GM19023 (cell line): Measurements from ENCODE around the gene SOX5.
"Not testable (repeated sequence)": the region's sequence is repeated elsewhere in the genome, so short reads cannot be mapped to it uniquely, and the experiment has no call there.

Experiments used
- ATAC-seq: cut with Tn5 transposase; IDR thresholded peaks from one replicate; pipeline ENCODE4 v1.9.1; 2021; ENCODE audit warnings: mild to moderate bottlenecking, moderate library complexity; ENCODE audit not compliant: unreplicated experiment

SOX5 gene

DNA sequence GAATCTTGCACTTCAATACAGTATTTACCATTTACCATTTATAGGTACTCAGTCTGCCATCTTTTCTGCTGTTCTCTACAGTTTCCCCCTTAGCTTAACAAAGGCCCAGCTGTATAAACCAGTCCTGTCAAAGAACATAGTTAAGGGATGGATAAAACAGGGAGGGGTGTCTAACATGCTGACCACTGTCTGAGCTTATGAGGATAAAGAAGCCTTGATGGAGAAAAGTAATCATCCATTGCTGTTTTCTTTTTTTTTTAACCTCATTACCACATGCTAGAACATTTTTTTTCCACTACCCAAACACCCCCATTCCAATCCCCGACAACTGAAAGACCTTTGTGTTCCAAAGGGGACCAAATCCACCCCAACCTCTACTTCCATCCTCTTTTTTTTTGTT is 39.9 kb downstream of the SOX5 start:
- ATAC-seq: no peak

DNA sequence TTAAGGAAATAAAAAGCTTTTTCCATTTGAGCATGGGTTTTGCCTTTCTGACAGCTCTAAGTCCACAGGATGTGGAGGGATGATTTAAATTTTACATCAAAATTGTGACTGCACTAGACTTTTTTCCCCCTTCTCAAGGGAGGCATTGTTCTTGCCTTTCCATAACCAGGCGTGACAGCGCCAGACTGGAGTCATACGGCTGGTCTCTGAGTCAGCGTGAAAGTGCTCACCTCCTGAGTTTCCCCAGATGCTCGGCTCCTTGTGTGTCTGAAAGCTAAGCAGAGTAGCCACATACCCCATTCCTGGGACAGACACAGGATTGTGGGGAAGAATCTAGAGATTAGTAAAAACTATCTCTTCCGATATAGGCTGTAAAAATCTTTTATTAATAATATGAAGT is 43.1 kb downstream of the SOX5 start:
- ATAC-seq: no peak

DNA sequence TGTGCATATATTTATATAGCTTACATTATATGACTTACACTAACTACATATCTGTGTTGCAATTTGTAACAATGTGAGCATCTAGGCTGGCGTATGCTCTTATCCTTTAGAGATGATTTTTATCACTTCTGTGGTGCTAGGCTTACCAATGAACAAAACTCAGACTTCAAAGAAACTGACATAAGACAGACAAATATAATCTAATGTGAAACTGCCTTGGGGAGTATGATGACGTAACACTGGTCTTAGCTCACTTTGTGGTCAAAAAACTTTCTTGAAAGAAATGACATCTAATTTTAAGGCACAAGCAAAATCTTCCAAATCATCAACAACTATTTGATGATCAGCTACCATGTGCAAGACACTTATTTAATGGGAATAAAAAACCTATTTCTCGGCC is 50.0 kb downstream of the SOX5 start:
- no peak for ATAC-seq

DNA sequence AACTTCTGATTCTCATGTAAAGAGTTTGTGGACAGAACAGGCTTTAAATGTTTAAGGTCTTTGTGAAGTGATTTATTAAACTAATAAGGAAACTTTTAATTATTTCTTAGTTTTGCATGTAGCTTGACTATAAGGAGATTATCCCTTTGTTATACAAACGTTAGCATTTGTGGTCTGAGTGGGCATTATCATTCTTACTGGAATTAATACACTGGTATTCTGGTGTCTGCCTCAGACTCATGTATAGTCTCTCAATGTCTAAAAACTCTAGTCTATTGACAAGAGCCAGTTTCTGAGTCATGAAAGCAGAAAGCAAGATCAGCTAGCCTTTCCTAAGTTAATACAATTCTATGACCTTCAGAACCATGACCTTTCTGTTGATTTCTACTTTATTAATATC is 51.3 kb downstream of the SOX5 start:
- ATAC-seq: no peak

DNA sequence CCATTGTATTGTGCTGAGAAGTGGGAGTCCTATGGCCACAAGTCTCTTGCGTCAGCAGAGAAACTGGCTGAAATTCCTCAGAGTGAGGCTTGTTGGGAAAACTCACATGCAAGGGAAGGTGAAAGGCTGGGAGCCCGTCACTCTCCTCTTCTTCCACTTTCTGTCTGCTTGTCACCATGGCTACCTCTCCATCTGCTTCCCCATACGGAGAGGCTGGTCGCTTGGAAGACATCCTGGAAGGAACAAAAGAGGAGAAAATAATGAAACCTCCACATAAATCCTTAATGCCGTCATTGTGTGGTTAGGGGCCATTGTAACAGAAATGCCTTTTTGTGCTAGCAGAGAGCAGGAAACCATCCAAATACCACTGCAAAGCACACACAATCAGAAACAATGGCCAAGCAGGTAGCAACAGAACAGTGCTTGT is 53.7 kb downstream of the SOX5 start:
- no peak for ATAC-seq

DNA sequence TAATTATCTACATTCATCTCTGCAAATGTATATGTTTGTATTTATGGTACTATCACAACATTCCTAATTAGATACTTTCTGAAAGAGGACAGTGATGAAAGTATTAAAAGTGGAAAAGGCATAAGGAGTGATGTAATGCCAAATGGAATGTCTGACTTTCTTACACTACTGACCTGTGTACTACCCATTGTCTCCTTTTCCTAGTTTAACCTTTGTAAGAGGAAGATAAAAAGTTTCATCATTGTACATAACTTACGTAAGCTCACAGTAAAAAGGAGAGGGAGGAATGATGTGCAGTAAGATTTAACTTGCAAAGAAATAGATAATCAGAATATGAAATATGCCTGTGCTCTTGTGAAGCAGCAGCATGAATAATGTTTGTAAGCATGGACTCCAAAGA is 55.9 kb downstream of the SOX5 start:
- no peak for ATAC-seq

DNA sequence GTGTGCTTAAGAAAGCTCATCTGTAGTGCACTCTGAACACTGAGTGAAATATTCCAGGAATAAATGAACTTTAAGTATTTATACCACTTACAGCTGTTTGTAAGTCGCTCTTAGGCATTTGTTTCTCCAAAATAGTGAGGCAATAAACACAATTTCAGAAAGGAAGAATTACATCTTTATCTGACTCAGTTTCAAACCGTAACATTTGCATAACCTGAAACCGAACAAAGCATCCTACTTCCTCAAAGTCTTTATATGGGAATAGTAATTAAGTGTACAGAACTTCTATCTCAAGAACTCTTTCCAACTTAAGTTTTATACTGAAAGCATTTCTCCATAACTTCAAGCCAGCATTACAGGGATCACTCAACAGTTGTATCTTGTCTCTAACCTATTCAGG is 58.4 kb downstream of the SOX5 start:
- ATAC-seq: no peak

DNA sequence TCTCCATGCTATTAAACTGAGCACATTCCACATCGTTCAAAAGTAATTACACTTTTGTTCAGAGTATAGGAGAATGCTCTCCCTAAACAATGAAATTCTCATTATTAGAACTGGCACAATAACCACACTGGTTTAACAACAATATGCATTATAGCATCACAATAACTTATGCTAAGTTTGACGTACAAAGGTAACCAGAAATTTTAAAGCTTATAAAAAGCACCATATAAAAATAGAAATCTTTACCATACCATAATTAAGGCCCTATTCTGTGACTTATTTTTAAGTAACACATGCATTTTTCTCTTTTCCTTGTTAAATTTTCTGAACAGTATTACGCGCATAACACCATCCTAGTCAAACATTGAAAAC is 60.4 kb downstream of the SOX5 start:
- no peak for ATAC-seq

DNA sequence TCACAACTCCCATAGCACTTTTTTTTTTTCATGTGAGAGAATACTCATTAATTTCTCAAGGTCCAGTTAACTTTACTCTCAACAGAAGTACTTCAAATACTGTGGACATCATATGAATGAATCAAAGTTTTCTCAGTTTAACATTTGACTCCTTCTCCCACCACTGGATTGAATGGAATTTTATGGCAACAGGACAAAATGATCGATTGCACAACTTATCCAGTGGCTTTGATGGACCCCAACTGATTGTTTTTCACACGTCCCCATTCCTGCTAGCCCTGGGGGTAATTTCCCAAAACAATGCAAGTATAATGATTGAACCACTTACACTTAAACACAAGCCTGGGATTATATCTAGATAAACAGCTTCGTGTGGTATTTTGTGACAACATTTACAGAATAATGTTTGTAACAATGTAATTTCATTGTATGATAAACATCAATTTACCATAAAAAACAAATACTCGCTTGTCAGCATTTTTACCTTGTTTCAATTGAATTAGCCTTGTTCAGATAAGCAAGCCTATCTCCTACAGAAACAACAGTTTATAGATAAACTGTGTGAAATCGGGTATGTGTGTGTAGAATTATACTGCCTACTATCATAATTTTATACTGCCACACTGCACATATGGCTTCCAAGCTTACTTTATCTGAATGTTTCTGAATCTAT is 60.9 kb downstream of the SOX5 start:
- no peak for ATAC-seq

DNA sequence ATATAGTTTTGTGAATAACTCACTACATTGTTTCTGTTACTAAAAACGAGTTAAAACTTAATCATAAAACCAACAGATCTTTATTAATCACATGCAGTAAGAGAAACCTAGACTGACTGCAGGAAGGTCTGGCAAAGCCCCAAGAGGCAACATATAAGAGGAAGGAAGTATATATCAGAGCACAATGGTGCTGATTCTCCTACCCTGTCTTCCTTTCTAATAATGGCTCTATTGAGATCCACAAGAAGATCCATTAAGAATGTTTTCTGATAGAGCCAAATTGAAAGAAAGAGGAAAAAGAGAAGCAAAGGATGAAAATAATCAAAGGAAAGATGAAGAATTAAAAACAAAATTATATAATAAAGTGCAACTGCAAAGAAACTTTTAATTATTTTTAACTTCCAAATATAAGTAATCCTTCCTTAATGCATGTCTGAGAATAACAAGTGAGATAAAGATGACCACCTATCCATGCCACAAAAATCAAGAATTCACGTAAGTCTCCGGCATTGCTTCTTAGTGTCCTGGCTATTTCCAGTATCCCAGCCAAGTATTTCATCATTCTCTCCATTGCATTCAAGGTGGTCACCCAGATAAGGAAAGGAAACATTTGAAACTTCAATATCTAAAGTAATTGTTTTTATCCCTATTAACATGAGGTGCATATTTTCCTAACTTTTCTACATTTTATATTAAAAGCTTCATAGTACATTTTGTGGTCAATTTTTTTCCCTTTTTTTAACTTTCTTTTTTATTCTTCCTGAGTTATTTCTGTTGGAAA is 62.2 kb downstream of the SOX5 start:
- ATAC-seq: no peak

DNA sequence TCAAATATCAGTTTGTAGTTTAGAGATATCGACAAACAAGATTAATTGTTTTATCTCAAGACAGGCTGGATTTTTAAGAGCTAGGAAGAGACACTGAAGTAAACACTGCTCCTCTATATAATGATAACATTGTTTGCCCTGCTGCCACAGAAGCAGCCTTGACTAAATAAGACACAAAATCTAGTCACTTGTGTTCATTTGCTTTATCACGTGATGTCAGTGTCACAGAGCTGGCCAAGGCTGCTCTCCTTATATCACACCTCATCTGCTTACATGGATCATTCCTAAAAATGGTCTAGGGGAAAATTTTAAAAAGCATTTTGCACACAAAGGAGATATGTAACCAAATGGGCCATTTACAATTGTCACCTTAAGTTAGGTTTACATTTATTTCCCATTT is 64.1 kb downstream of the SOX5 start:
- no peak for ATAC-seq

DNA sequence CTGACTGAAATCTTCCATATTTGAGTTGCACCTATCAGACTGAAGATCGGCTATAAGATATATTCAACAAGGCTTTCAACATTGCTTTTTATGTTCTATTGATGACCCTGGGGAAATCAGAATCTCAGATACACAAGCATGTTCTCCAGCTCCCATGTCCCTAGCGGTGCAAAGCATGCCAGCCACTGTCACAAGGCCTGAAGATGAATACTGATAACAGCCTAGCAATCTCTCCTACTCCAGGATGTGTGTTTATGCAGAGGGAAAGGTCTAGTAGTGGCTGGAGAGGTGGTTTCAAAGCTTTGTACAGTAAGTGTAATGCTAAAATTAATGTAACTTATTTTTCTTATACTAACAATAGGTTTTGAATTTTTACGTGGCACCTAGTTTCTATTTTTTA is 64.6 kb downstream of the SOX5 start:
- ATAC-seq: no peak

DNA sequence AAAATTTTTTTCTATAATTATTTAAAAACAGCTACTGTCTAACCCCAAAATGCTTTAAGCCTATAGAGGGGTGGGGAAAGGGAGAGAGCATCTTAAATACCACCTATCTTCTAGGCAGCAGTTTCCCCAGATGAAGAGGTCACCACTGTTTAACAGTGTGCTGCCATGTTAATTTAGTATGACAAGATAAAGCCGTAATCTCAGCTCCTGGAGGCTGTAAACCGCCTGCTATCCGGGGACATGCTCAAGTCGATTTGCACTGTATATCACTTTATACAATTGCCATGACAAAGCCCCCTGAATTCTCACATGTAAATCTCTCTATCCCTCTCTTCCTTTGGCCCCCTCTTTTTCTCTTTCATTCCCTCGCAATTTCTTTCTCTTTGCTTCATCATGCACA is 68.5 kb downstream of the SOX5 start:
- no peak for ATAC-seq

DNA sequence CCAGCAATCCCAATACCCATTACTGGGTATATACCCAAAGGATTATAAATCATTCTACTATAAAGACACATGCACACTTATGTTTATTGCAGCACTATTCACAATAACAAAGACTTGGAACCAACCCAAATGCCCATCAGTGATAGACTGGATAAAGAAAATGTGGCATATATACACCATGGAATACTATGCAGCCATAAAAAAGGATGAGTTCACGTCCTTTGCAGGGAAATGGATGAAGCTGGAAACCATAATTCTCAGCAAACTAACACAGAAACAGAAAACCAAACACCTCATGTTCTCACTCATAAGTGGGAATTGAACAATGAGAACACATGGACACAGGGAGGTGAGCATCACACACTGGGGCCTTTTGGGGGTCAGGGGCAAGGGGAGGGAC is 72.9 kb downstream of the SOX5 start:
- not testable (repeated sequence) for ATAC-seq

DNA sequence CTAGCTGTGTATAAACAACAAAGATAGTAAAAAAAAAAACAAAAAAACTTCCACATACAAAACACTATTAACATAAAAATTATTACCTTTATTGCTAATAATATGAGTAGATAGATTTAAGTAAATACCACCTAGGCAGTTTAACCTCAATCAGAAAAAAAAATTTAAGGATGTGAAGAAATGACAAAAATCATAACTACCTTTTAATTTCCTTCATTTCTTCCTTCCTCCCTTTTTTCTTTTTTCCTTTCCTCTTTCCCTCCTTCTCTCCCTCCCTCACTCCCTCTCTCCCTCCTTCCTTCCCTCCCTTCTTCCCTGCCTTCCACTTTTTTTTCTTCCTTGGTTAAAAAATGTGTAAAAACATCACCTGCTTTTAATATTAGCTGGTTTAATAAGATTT is 81.7 kb downstream of the SOX5 start:
- ATAC-seq: no peak

DNA sequence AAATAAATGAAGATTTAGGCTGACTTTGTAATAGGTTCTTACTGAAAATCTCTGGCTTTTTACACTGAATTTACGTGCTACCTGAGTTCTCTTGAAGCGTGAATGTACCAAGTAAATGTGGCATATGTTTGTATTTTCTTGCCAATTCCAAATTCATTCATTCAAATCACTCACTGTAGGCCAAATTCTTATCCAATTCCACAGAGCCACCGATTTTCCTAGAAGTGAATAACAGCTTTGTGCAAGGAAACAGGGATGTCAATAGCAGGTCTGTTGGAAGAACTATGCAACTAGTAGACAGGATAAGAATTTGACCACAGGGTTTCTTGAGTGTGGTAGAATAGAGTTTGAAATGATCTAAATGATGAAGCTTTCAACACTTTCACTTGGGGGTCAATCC is 86.8 kb downstream of the SOX5 start:
- no peak for ATAC-seq

DNA sequence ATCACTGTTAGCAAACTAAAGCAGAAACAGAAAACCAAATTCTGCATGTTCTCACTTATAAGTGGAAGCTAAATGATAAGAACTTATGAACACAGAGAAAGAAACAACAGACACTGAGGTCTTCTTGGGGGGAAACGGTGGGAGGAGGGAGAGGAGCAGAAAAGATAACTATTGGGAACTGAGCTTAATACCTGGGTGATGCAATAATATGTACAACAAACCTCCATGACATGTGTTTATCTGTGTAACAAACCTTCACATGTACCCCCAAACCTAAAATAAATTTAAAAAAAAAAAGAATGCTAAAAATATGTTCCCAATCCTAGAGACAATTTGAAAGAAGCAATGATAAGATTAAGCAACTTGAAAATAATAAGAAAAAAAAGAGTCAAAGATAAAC is 89.5 kb downstream of the SOX5 start:
- ATAC-seq: no peak

DNA sequence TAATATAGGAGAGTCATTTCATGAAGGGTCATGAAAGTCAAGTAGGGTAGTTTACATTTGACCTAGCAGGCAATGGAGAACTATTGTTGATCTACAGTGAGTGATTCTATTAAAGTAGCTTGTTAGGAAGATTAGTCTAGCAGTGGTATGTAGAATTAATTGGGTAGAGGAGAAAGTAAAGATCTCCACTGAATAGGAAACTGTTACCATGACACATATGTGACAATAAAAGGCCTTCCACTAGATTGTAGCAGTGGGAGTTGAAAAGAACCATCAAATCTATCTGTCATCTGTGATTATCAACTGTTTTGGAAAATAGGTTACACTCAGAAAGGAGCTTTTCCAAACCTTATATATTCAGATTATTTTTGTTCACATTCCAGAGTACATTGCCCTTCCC is 92.3 kb downstream of the SOX5 start:
- ATAC-seq: no peak

DNA sequence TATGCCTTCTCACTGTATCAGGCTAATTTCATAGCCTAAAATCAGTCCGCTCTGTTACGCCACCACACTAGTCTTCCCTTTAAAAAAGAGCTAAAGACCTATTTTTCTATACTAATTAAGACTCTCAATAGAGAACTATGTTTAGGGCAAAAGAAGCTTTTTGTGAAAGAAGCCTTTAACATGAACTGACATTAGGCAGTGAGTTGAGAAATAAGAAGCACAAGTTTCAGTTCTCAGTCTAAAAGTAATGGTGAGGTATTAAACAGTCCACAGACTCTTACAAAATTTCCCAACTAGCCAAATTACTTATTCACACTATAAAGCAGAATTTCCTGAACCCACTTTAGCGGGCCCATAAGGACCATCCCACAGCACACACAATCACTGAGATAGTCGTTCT is 93.7 kb downstream of the SOX5 start:
- ATAC-seq: no peak

DNA sequence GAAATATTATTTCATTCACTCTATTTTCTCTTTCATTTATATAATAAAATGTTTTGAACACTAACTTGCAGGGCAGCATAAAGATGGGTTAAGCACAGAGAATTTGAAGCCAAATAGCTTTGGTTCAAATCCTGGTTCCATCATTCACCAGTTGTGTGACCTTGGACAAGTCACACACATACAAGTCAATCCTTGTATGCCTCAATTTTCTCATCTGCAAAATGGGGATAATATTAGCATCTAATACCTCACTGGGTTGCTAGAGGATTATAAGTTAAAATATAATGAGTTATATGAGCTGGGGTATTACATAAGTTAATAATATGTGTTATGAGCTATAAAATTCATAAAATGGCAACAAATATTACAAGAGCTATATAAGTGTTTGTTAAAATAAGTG is 94.9 kb downstream of the SOX5 start:
- ATAC-seq: no peak

DNA sequence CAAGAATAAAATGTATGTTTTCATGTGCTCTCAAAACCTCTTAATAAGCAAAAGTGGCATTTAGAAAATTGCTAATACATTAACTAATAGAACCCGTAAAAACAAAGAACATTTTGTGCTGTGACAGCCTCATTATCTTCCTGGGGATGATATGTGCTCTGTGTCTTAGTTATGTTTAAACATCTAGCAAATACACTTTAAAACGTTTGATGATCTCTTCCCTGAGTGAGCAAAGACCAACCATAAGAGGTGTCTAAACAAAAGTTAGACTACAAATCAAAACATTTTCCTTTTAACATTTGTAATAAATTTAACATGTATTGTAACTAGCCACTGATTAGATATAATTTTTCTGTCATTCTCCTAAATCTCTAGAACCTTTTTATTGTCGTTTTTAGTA is 95.8 kb downstream of the SOX5 start:
- ATAC-seq: no peak

DNA sequence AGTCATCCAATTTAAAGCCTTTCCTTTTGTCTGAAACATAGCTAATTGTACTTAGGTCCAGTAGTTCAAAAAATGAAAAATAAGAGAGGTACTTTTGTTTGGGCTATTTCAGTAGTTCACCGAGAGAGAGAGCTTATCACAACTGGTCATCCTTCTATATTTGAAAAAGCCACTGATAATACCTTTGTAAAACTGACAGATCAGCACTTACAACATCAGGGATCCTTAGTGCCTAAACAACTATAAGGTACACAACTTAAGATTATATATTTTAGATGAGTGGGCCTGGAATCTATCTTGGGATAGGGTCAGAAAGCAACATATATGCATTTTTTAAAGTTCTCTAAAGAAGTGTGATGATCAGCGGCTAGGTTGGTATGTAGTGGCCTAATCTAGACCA is 97.9 kb downstream of the SOX5 start:
- no peak for ATAC-seq

DNA sequence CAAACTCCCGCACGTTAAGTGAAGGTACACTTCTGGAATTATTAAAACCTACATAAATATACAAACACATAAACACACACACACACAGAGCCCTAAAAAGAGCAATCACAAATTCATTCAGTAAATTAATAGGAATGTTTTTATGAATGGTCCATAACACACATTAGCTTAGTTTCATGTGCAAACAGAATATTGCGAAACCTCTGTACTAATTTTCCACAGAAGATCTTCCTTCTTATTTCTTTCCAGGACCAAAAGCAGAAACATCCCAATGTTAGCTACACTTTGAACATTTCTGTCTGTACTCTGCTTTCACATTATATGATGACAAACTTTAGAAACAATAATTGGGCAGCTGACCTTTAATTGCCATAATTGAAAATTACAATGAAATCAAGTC is 101.6 kb downstream of the SOX5 start:
- ATAC-seq: no peak
